ENCODE data around the gene RHBDF2. TPM values are rescaled to one million over a fixed set of nuclear protein-coding genes. Genes with fewer than 3 reads are reported as not detected.

Gene RHBDF2
- total RNA-seq, 3 donors from 2014 or later (not counting 1 experiment from before 2014, with no cell fraction given) = 194 to 233 (median 202) TPM

GRCh38 chr17:76543826-76544545, 42.8 kb upstream of the RHBDF2 start:
- no peak overlapping the region for H3K4me3 ChIP-seq (ENCODE audit: low read length)
- H3K27me3 ChIP-seq (ENCODE audit: control insufficient read depth, insufficient read depth, low read length) = peaks cover 9% of the 10 kb centered on the region
- Mint-ChIP-seq H3K27ac (no peak overlapping the region), H3K27me3 (ENCODE audit: low read depth in 2 of 2) (peaks cover 8 to 9% of the 10 kb centered on the region in 2 donors), H3K36me3 (no peaks in the 10 kb centered on the region), H3K9me3 (no peaks in the 10 kb centered on the region), H3K4me3 (no peak overlapping the region), H3K4me1 (peaks cover 0 to 21% of the 10 kb centered on the region in 2 donors)
- H3K27ac ChIP-seq (ENCODE audit: low read length) = no peak overlapping the region
- H3K4me1 ChIP-seq (ENCODE audit: control insufficient read depth, insufficient read depth, low read length) = peaks cover 48% of the 10 kb centered on the region
- intact Hi-C loops (cut with micrococcal nuclease) = no loop called here
- peak in 1 of 3 donors; percentile 16 for ATAC-seq
- DNase-seq = no peak
- WGBS (ENCODE audit: insufficient coverage) = 47% methylated on average over 21 of the region's 22 CpGs
- H3K36me3 ChIP-seq (ENCODE audit: control insufficient read depth, insufficient read depth, low read length) = no peaks in the 10 kb centered on the region
- TF ChIP-seq CTCF (IDR thresholded peaks at IDR 0.05) = no peak
- no peaks in the 10 kb centered on the region for H3K9me3 ChIP-seq (ENCODE audit: control insufficient read depth, insufficient read depth, low read length)

- DNase-seq = no peak
- no peak overlapping the region for H3K27ac ChIP-seq (ENCODE audit: low read length)
- Mint-ChIP-seq H3K4me1 (peaks cover 0 to 21% of the 10 kb centered on the region in 2 donors), H3K9me3 (no peaks in the 10 kb centered on the region), H3K27ac (no peak overlapping the region), H3K4me3 (no peak overlapping the region), H3K36me3 (no peaks in the 10 kb centered on the region), H3K27me3 (ENCODE audit: low read depth in 2 of 2) (peaks cover 11 to 13% of the 10 kb centered on the region in 2 donors)
- H3K4me3 ChIP-seq (ENCODE audit: low read length) = no peak overlapping the region
- peaks cover 50% of the 10 kb centered on the region for H3K4me1 ChIP-seq (ENCODE audit: control insufficient read depth, insufficient read depth, low read length)
- H3K9me3 ChIP-seq (ENCODE audit: control insufficient read depth, insufficient read depth, low read length) = no peaks in the 10 kb centered on the region
- WGBS (ENCODE audit: insufficient coverage) = 41% methylated on average over 6 of the region's 6 CpGs
- no peak for TF ChIP-seq CTCF (IDR thresholded peaks at IDR 0.05)
- intact Hi-C loops (cut with micrococcal nuclease) = no loop called here
- H3K36me3 ChIP-seq (ENCODE audit: control insufficient read depth, insufficient read depth, low read length) = no peaks in the 10 kb centered on the region
- ATAC-seq = peak in 2 of 3 donors; percentile 13 to 52
- H3K27me3 ChIP-seq (ENCODE audit: control insufficient read depth, insufficient read depth, low read length) = peaks cover 12% of the 10 kb centered on the region
Observed at GRCh38 chr17:76543482-76543825, 42.2 kb upstream of the RHBDF2 start.

GRCh38 chr17:76542984-76543383, 41.8 kb upstream of the RHBDF2 start:
- peaks cover 15% of the 10 kb centered on the region for H3K27me3 ChIP-seq (ENCODE audit: control insufficient read depth, insufficient read depth, low read length)
- peaks cover 11 to 13% of the 10 kb centered on the region in 2 donors for H3K27me3 Mint-ChIP-seq (ENCODE audit: low read depth in 2 of 2)
- H3K36me3 Mint-ChIP-seq = no peaks in the 10 kb centered on the region
- H3K4me1 ChIP-seq (ENCODE audit: control insufficient read depth, insufficient read depth, low read length) = peaks cover 52% of the 10 kb centered on the region
- DNase-seq (no peak), ATAC-seq (no peak)
- H3K27ac ChIP-seq (ENCODE audit: low read length) = no peak overlapping the region
- H3K27ac Mint-ChIP-seq = no peak overlapping the region
- 78% methylated on average over 8 of the region's 8 CpGs for WGBS (ENCODE audit: insufficient coverage)
- no peak for TF ChIP-seq CTCF (IDR thresholded peaks at IDR 0.05)
- H3K9me3 ChIP-seq (ENCODE audit: control insufficient read depth, insufficient read depth, low read length) = no peaks in the 10 kb centered on the region
- H3K9me3 Mint-ChIP-seq = no peaks in the 10 kb centered on the region
- no peaks in the 10 kb centered on the region for H3K36me3 ChIP-seq (ENCODE audit: control insufficient read depth, insufficient read depth, low read length)
- no peak overlapping the region for H3K4me3 ChIP-seq (ENCODE audit: low read length)
- no peak overlapping the region for H3K4me3 Mint-ChIP-seq
- H3K4me1 Mint-ChIP-seq = peaks cover 0 to 21% of the 10 kb centered on the region in 2 donors
- intact Hi-C loops (cut with micrococcal nuclease) = no loop called here

GRCh38 chr17:76542566-76542971, 41.3 kb upstream of the RHBDF2 start:
- ATAC-seq (no peak), DNase-seq (no peak)
- H3K4me1 ChIP-seq (ENCODE audit: control insufficient read depth, insufficient read depth, low read length) = peaks cover 52% of the 10 kb centered on the region
- H3K27ac Mint-ChIP-seq = no peak overlapping the region
- H3K4me1 Mint-ChIP-seq = peaks cover 0 to 21% of the 10 kb centered on the region in 2 donors
- H3K9me3 Mint-ChIP-seq = no peaks in the 10 kb centered on the region
- intact Hi-C loops (cut with micrococcal nuclease) = no loop called here
- no peaks in the 10 kb centered on the region for H3K36me3 ChIP-seq (ENCODE audit: control insufficient read depth, insufficient read depth, low read length)
- WGBS (ENCODE audit: insufficient coverage) = 93% methylated on average over 10 of the region's 10 CpGs
- no peaks in the 10 kb centered on the region for H3K9me3 ChIP-seq (ENCODE audit: control insufficient read depth, insufficient read depth, low read length)
- no peak overlapping the region for H3K4me3 ChIP-seq (ENCODE audit: low read length)
- no peaks in the 10 kb centered on the region for H3K36me3 Mint-ChIP-seq
- H3K27me3 ChIP-seq (ENCODE audit: control insufficient read depth, insufficient read depth, low read length) = peaks cover 15% of the 10 kb centered on the region
- no peak overlapping the region for H3K27ac ChIP-seq (ENCODE audit: low read length)
- H3K27me3 Mint-ChIP-seq (ENCODE audit: low read depth in 2 of 2) = peaks cover 11 to 13% of the 10 kb centered on the region in 2 donors
- no peak for TF ChIP-seq CTCF (IDR thresholded peaks at IDR 0.05)
- no peak overlapping the region for H3K4me3 Mint-ChIP-seq
